Measurements from ENCODE around the gene SCIN. TPM values are rescaled to one million over a fixed set of nuclear protein-coding genes. Genes with fewer than 3 reads are reported as not detected.

SCIN gene
- total RNA-seq, 1 donor: 4.7 TPM

GRCh38 chr7:12529971-12530710 lies 40.4 kb upstream of the SCIN start:
- Histone ChIP-seq H3K4me3 (ENCODE audit: insufficient read depth, low read length) (no peak overlapping the region), H3K9me3 (ENCODE audit: low read depth, low read length) (no peaks in the 10 kb centered on the region), H3K27ac (ENCODE audit: low read depth, low read length) (no peak overlapping the region), H2AFZ (ENCODE audit: low read length) (no peak overlapping the region), H3K4me1 (ENCODE audit: insufficient read depth, low read length) (no peaks in the 10 kb centered on the region), H3K27me3 (ENCODE audit: insufficient read depth, low read length) (no peaks in the 10 kb centered on the region), H3K4me2 (ENCODE audit: insufficient read depth, low read length) (no peak overlapping the region), H3K36me3 (ENCODE audit: insufficient read depth, low read length) (no peaks in the 10 kb centered on the region), H4K20me1 (ENCODE audit: insufficient read depth, low read length) (no peaks in the 10 kb centered on the region), H3K79me2 (ENCODE audit: insufficient read depth, low read length) (no peaks in the 10 kb centered on the region)
- no peak for TF ChIP-seq CTCF (IDR thresholded peaks at IDR 0.05; ENCODE audit: extremely low read depth, low read depth, low read length)
- DNase-seq (ENCODE audit: insufficient read length, low spot score, missing footprints): no peak

DNA sequence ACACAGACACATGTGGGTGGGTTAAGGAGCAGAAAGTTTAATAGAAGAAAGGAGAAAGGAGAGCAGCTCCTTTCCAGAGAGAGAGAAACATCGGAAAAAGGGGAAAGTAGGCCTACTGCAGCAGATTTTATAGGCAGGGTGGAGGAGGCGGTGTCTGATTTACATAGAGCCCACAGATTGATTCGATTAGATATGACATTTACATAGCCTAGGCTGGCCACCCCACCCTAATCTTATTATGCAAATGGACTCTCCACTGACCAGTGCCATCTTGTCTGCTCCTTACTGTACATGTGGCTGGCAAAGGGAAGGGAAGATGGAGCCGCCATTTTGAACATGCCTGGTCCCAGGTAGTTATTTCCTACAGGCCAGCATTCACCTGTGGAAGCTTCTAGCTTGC lies 38.7 kb upstream of the SCIN start:
- Histone ChIP-seq H3K4me1 (ENCODE audit: insufficient read depth, low read length) (no peaks in the 10 kb centered on the region), H3K27me3 (ENCODE audit: insufficient read depth, low read length) (no peaks in the 10 kb centered on the region), H3K4me2 (ENCODE audit: insufficient read depth, low read length) (no peak overlapping the region), H3K36me3 (ENCODE audit: insufficient read depth, low read length) (no peaks in the 10 kb centered on the region), H2AFZ (ENCODE audit: low read length) (no peak overlapping the region), H3K79me2 (ENCODE audit: insufficient read depth, low read length) (no peaks in the 10 kb centered on the region), H3K4me3 (ENCODE audit: insufficient read depth, low read length) (no peak overlapping the region), H3K9me3 (ENCODE audit: low read depth, low read length) (no peaks in the 10 kb centered on the region), H4K20me1 (ENCODE audit: insufficient read depth, low read length) (no peaks in the 10 kb centered on the region), H3K27ac (ENCODE audit: low read depth, low read length) (no peak overlapping the region)
- TF ChIP-seq CTCF (IDR thresholded peaks at IDR 0.05; ENCODE audit: extremely low read depth, low read depth, low read length): no peak
- no peak for DNase-seq (ENCODE audit: insufficient read length, low spot score, missing footprints)

DNA sequence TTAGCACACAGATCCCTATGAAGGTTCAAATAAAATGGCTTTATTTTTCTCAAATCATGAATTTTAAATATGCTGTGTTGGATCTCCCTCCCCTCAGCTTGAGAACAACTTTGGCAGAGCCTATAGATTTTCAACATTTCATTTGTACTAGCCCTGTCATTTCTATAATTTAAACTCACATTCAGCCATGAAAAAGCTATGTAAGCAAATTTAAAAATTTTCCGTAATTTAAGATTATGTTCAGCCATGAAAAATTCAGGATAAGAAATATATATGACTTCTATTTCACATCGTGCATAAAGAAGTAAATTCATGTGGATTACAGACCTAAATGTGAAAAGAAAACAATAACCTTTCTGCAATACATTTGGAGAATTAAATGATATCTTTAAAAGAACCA lies 36.5 kb upstream of the SCIN start:
- no peaks in the 10 kb centered on the region for H3K27me3 ChIP-seq (ENCODE audit: insufficient read depth, low read length)
- H3K4me3 ChIP-seq (ENCODE audit: insufficient read depth, low read length): no peak overlapping the region
- no peaks in the 10 kb centered on the region for H3K9me3 ChIP-seq (ENCODE audit: low read depth, low read length)
- H3K36me3 ChIP-seq (ENCODE audit: insufficient read depth, low read length): no peaks in the 10 kb centered on the region
- no peak overlapping the region for H3K27ac ChIP-seq (ENCODE audit: low read depth, low read length)
- H3K4me2 ChIP-seq (ENCODE audit: insufficient read depth, low read length): no peak overlapping the region
- no peak for DNase-seq (ENCODE audit: insufficient read length, low spot score, missing footprints)
- no peak for TF ChIP-seq CTCF (IDR thresholded peaks at IDR 0.05; ENCODE audit: extremely low read depth, low read depth, low read length)
- no peaks in the 10 kb centered on the region for H3K4me1 ChIP-seq (ENCODE audit: insufficient read depth, low read length)
- no peak overlapping the region for H2AFZ ChIP-seq (ENCODE audit: low read length)
- no peaks in the 10 kb centered on the region for H3K79me2 ChIP-seq (ENCODE audit: insufficient read depth, low read length)
- H4K20me1 ChIP-seq (ENCODE audit: insufficient read depth, low read length): no peaks in the 10 kb centered on the region

- no peaks in the 10 kb centered on the region for H3K27me3 ChIP-seq (ENCODE audit: insufficient read depth, low read length)
- no peak for DNase-seq (ENCODE audit: insufficient read length, low spot score, missing footprints)
- peaks cover 4% of the 10 kb centered on the region for H3K4me1 ChIP-seq (ENCODE audit: insufficient read depth, low read length)
- H4K20me1 ChIP-seq (ENCODE audit: insufficient read depth, low read length): no peaks in the 10 kb centered on the region
- no peak overlapping the region for H3K4me2 ChIP-seq (ENCODE audit: insufficient read depth, low read length)
- H3K9me3 ChIP-seq (ENCODE audit: low read depth, low read length): no peaks in the 10 kb centered on the region
- no peak overlapping the region for H3K4me3 ChIP-seq (ENCODE audit: insufficient read depth, low read length)
- no peaks in the 10 kb centered on the region for H3K36me3 ChIP-seq (ENCODE audit: insufficient read depth, low read length)
- TF ChIP-seq CTCF (IDR thresholded peaks at IDR 0.05; ENCODE audit: extremely low read depth, low read depth, low read length): no peak
- no peaks in the 10 kb centered on the region for H3K79me2 ChIP-seq (ENCODE audit: insufficient read depth, low read length)
- no peak overlapping the region for H3K27ac ChIP-seq (ENCODE audit: low read depth, low read length)
- H2AFZ ChIP-seq (ENCODE audit: low read length): no peak overlapping the region
Measured at GRCh38 chr7:12539681-12540080, 30.8 kb upstream of the SCIN start.
